Activated naive CD8-positive, alpha-beta T cell treated with anti-CD3 and anti-CD28 coated beads, Interleukin-2, amount 50 U/mL, for 24 hours (primary cell): ENCODE results near the gene TRAPPC12.
"Not testable (repeated sequence)": the region's sequence is repeated elsewhere in the genome, so short reads cannot be mapped to it uniquely, and the experiment has no call there.

Source experiments
- ATAC-seq: fragments of 150-1000 bp; cut with Tn5 transposase; one replicate; pipeline ENCODE4 v1.10.0; 2021
- DNase-seq: peaks from one replicate; pipeline ENCODE4 v3.0.0; 2021
- H3K27ac Mint-ChIP-seq: one replicate; pipeline ENCODE4 v1.8.0; 2021; ENCODE audit warnings: mild to moderate bottlenecking, mixed read lengths
- H3K27me3 Mint-ChIP-seq: one replicate; pipeline ENCODE4 v1.8.0; 2021; ENCODE audit warnings: mixed read lengths
- H3K36me3 Mint-ChIP-seq: one replicate; pipeline ENCODE4 v1.8.0; 2021; ENCODE audit warnings: low read depth, mixed read lengths
- H3K4me1 Mint-ChIP-seq: one replicate; pipeline ENCODE4 v1.8.0; 2021; ENCODE audit warnings: mixed read lengths
- H3K4me3 Mint-ChIP-seq: one replicate; pipeline ENCODE4 v1.8.0; 2021; ENCODE audit warnings: mild to moderate bottlenecking, moderate library complexity, mixed read lengths
- H3K9me3 Mint-ChIP-seq: one replicate; pipeline ENCODE4 v1.8.0; 2021; ENCODE audit warnings: mixed read lengths

Gene TRAPPC12

DNA sequence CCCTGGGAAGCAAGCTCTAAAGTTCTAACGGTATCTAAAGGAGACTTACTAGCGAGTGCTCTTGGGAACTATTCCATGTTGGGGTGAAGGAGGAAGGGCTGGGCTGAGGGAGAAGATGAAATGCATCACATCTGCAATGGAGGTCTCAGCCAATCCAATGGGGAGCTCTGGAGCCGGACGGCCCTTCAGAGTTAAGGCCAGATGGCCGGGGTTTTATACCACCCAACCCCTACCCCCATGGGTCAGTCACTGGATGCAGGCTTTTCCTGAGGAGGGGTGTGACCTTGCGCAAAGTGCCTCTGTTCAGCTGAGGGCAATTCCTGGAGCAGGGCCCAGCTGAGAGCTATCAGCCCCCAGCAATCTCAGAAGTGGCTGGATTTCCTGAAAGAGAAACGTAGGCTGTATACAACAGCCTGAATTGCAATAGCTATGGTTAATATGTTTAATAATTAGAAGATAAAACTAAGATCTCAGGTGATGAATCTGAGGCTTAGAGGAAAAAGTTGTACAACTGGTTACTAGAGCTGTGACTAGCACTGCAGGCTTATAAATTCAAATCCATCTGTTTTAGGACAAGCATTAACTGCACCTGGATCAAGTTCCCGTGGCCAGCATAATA is 23.4 kb upstream of the TRAPPC12 start:
- Mint-ChIP-seq H3K4me3 (no peak overlapping the region), H3K27me3 (no peaks in the 10 kb centered on the region), H3K9me3 (no peaks in the 10 kb centered on the region), H3K36me3 (peaks cover 29% of the 10 kb centered on the region), H3K4me1 (peaks cover 9% of the 10 kb centered on the region), H3K27ac (no peak overlapping the region)
- no peak for DNase-seq
- no peak for ATAC-seq

GRCh38 chr2:3356799-3357198 is 22.7 kb upstream of the TRAPPC12 start:
- no peak overlapping the region for H3K27ac Mint-ChIP-seq
- peaks cover 13% of the 10 kb centered on the region for H3K4me1 Mint-ChIP-seq
- H3K9me3 Mint-ChIP-seq: no peaks in the 10 kb centered on the region
- H3K27me3 Mint-ChIP-seq: no peaks in the 10 kb centered on the region
- H3K4me3 Mint-ChIP-seq: no peak overlapping the region
- DNase-seq (no peak), ATAC-seq (no peak)
- H3K36me3 Mint-ChIP-seq: peaks cover 22% of the 10 kb centered on the region

DNA sequence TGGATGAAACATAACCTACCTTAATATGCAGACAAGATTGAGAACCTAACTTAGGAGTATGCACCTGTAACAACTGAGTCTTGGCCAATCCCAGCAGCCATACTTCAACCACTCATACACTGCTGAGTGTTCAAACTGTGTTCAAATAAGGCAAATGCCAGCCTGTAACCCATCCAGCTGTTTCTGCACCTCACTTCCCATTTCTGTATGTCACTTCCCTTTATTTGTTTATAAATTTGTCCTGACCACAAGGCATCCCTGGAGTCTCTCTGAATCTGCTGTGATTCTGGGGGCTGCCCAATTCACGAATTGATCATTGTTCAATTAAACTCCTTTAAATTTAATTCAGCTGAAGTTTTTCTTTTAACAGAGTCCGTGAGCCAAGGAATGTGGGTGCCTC is 22.0 kb upstream of the TRAPPC12 start:
- H3K9me3 Mint-ChIP-seq, DNase-seq, H3K27ac Mint-ChIP-seq, ATAC-seq, H3K4me3 Mint-ChIP-seq, H3K27me3 Mint-ChIP-seq: not testable (repeated sequence)
- H3K4me1 Mint-ChIP-seq: peaks cover 16% of the 10 kb centered on the region
- H3K36me3 Mint-ChIP-seq: peaks cover 20% of the 10 kb centered on the region

- H3K27me3 Mint-ChIP-seq: no peaks in the 10 kb centered on the region
- H3K9me3 Mint-ChIP-seq: no peaks in the 10 kb centered on the region
- peaks cover 15% of the 10 kb centered on the region for H3K36me3 Mint-ChIP-seq
- H3K27ac Mint-ChIP-seq: no peak overlapping the region
- ATAC-seq: no peak
- H3K4me3 Mint-ChIP-seq: no peak overlapping the region
- peaks cover 19% of the 10 kb centered on the region for H3K4me1 Mint-ChIP-seq
- no peak for DNase-seq
Observed at GRCh38 chr2:3357926-3358325, 21.6 kb upstream of the TRAPPC12 start.

DNA sequence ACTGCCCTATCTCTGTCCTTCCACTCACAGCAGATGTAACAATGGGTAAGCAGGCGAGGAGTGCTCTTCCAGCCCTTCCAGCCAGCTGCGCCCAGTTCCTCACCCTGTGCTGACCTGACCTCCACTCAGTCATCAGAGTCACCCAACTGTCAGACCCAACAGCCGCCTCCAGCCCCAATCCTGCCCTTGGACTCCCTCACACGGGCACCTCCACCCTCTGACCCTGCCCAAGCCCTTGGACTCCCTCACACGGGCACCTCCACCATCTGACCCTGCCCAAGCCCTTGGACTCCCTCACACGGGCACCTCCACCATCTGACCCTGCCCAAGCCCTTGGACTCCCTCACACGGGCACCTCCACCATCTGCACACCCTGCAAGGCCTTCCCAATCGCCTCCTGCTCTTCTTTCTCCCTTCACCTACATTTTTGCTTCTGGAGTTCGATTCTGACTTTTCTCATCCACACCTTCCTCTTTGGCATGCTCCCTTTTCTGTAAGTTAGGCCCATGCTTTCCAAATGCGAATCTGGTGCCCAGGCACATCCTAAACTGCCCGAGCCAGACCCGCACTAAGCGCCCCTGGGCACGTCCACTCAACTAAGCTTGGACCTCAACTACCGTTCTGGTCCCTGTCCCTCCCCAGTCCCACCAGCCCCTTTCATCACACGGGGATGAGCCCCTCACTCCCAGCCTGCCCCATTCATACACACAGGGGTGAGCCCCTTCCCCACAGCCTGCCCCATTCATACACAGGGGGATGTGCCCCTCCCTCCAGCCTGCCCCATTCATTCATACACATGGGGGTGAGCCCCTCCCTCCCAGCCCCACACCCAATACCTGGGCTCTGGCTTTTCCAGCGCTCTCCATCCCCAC is 17.7 kb upstream of the TRAPPC12 start:
- H3K9me3 Mint-ChIP-seq: no peaks in the 10 kb centered on the region
- no peak for DNase-seq
- peaks cover 29% of the 10 kb centered on the region for H3K4me1 Mint-ChIP-seq
- no peaks in the 10 kb centered on the region for H3K27me3 Mint-ChIP-seq
- ATAC-seq: no peak
- no peak overlapping the region for H3K4me3 Mint-ChIP-seq
- no peaks in the 10 kb centered on the region for H3K36me3 Mint-ChIP-seq
- H3K27ac Mint-ChIP-seq: no peak overlapping the region

- peaks cover 8% of the 10 kb centered on the region for H3K36me3 Mint-ChIP-seq
Observed at GRCh38 chr2:3365219-3365618, 14.3 kb upstream of the TRAPPC12 start.

DNA sequence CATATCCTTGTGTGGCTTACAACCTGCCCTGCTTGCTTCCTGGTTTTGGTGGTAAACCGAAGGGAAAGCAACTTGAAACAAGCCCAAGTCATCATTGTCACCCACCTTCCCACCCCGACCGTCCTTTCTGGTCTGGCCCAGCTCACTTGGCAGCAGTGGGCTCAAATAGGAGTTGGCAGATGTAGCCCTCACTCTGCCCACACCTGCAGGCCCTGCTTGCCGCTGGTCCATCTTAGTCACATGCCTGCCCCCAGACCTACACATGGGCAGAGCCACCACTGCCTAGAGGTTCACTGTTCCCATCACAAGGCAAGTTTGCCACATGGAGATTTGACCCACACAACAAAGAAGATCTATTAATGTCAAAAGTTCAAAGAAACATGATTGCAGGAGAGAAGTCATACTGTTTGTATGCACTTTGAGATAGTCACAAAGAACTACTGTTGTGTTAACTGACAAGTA is 11.2 kb upstream of the TRAPPC12 start:
- Mint-ChIP-seq H3K9me3 (no peaks in the 10 kb centered on the region), H3K27me3 (no peaks in the 10 kb centered on the region), H3K27ac (no peak overlapping the region), H3K36me3 (peaks cover 8% of the 10 kb centered on the region), H3K4me3 (no peak overlapping the region), H3K4me1 (peaks cover 13% of the 10 kb centered on the region)
- DNase-seq: no peak
- ATAC-seq: no peak

More at GRCh38 chr2:3365219-3365618, 14.3 kb upstream of the TRAPPC12 start:
- no peak overlapping the region for H3K27ac Mint-ChIP-seq
- ATAC-seq (no peak), DNase-seq (no peak)
- H3K4me1 Mint-ChIP-seq: peaks cover 27% of the 10 kb centered on the region
- H3K27me3 Mint-ChIP-seq: no peaks in the 10 kb centered on the region
- no peaks in the 10 kb centered on the region for H3K9me3 Mint-ChIP-seq
- no peak overlapping the region for H3K4me3 Mint-ChIP-seq

- not testable (repeated sequence) for H3K27me3 Mint-ChIP-seq, H3K4me3 Mint-ChIP-seq, ATAC-seq, H3K27ac Mint-ChIP-seq, H3K9me3 Mint-ChIP-seq, DNase-seq, H3K36me3 Mint-ChIP-seq
- H3K4me1 Mint-ChIP-seq: peaks cover 13% of the 10 kb centered on the region
Observed at GRCh38 chr2:3369340-3370181, 9.9 kb upstream of the TRAPPC12 start.

DNA sequence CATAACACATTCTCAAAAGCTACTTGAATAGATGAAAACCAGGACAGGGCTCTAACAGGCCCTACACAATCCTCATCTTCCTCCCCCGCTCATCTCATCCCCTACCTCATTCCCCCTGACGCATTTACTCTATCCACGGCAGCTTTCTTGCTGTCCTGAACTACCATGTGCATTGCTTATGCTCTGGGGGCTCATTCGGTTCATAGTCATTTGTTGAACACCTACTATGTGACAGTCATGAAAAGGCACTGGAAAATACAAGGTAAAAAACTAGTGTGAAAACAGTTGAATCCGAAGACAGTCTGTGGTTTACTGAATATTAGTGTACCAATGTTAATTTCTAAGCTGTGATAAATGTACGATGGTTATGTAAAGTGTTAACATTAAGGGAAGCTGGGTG is 2.7 kb upstream of the TRAPPC12 start:
- peaks cover 7% of the 10 kb centered on the region for H3K36me3 Mint-ChIP-seq
- H3K27ac Mint-ChIP-seq: peak overlapping the region; percentile 96
- no peak for ATAC-seq
- H3K4me3 Mint-ChIP-seq: peak overlapping the region; percentile 99
- H3K4me1 Mint-ChIP-seq: peaks cover 44% of the 10 kb centered on the region
- no peaks in the 10 kb centered on the region for H3K9me3 Mint-ChIP-seq
- H3K27me3 Mint-ChIP-seq: no peaks in the 10 kb centered on the region
- DNase-seq: no peak

GRCh38 chr2:3377279-3377611 is 2.2 kb upstream of the TRAPPC12 start:
- ATAC-seq (peak; percentile 44), DNase-seq (no peak)

DNA sequence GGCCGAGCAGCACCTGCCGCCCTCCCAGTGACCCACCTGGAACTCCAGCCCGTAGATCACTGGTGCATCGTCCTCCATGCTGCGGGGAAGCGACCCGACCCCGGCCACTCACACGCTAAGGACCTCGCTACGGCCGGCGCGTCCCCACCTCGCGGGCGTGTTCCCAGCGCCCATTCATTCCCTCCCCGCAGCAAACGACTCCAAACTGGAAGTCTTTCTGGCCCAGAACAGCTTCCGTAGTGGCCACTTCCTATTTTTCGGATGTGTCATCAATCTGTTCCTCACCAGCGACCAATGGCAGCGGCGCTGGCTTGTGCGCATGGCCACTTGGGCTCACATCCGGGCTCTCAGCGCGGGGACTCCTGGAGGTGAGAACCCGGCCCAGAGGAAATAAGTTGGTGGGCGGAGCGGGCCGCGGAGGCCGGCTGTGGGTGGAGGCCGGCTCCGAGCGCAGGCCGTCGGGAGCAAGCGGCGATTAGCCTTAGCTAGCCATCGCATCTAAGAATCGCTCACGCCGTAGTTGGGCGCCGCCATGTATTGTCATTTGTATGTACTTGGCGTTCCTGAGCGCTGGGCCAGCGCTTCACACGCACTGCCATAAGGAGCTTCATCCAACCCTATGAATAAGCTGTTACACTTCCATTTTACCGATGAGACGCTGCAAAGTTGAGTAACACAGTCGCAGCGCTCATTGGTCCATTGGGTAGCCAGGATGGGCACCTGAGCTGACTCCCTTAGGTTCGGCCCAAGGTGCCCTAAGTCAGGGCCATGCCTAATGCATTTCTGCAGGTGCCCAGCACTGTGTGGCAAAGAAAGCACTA is 1.7 kb upstream of the TRAPPC12 start, which contains the start of gene EIPR1:
EIPR1 (minus strand) TSS at position 207 of the 821 bp plus-strand sequence; CDS start at position 78, 129 bp downstream.
- Mint-ChIP-seq H3K36me3 (peaks cover 10% of the 10 kb centered on the region), H3K4me3 (peak within 1 kb of the TSS; percentile 99), H3K27me3 (no peaks in the 10 kb centered on the region), H3K9me3 (no peaks in the 10 kb centered on the region), H3K4me1 (peaks cover 44% of the 10 kb centered on the region), H3K27ac (peak within 1 kb of the TSS; percentile 96)
- DNase-seq (peak; percentile 95), ATAC-seq (peak; percentile 85)

More at GRCh38 chr2:3377279-3377611, 2.2 kb upstream of the TRAPPC12 start:
- Mint-ChIP-seq H3K9me3 (no peaks in the 10 kb centered on the region), H3K4me1 (peaks cover 44% of the 10 kb centered on the region), H3K36me3 (peaks cover 8% of the 10 kb centered on the region), H3K4me3 (peak overlapping the region; percentile 99), H3K27ac (peak overlapping the region; percentile 96), H3K27me3 (no peaks in the 10 kb centered on the region)

- no peaks in the 10 kb centered on the region for H3K27me3 Mint-ChIP-seq
- no peak for DNase-seq
- H3K4me3 Mint-ChIP-seq: peak overlapping the region; percentile 99
- H3K36me3 Mint-ChIP-seq: peaks cover 13% of the 10 kb centered on the region
- no peak for ATAC-seq
- H3K9me3 Mint-ChIP-seq: no peaks in the 10 kb centered on the region
- H3K27ac Mint-ChIP-seq: peak overlapping the region; percentile 96
- H3K4me1 Mint-ChIP-seq: peaks cover 48% of the 10 kb centered on the region
Observed at GRCh38 chr2:3379339-3379646, 201 bp upstream of the TRAPPC12 start.

- Mint-ChIP-seq H3K36me3 (peaks cover 28% of the 10 kb centered on the region), H3K4me1 (peaks cover 13% of the 10 kb centered on the region), H3K4me3 (no peak overlapping the region), H3K27me3 (no peaks in the 10 kb centered on the region), H3K9me3 (peaks cover 3% of the 10 kb centered on the region), H3K27ac (no peak overlapping the region)
- ATAC-seq (no peak), DNase-seq (no peak)
Observed at GRCh38 chr2:3386448-3386958, 7.0 kb downstream of the TRAPPC12 start.

GRCh38 chr2:3387011-3387410 is 7.5 kb downstream of the TRAPPC12 start:
- Mint-ChIP-seq H3K4me3 (no peak overlapping the region), H3K36me3 (peaks cover 25% of the 10 kb centered on the region), H3K9me3 (peaks cover 3% of the 10 kb centered on the region), H3K27me3 (no peaks in the 10 kb centered on the region), H3K4me1 (peaks cover 12% of the 10 kb centered on the region), H3K27ac (no peak overlapping the region)
- DNase-seq (no peak), ATAC-seq (no peak)
